OCI-LY3 (cell line): Measurements from ENCODE around the gene GDPD5.

Experiments
- H2AFZ ChIP-seq: fragments of 200-600, 300-600 bp; shearing (Covaris generic); 2 replicates; pipeline ENCODE4 v1.6.0; 2014; ENCODE audit warnings: antibody characterized with exemption, low read depth, low read length
- H3K27ac ChIP-seq: fragments of 200-600, 300-600 bp; sonication (generic); 2 replicates; pipeline ENCODE4 v1.5.1; 2014; ENCODE audit warnings: mild to moderate bottlenecking, low read length, moderate library complexity, mixed read lengths
- H3K27me3 ChIP-seq: fragments of 200-600, 300-600 bp; sonication (generic); 2 replicates; pipeline ENCODE4 v1.6.1; 2014; ENCODE audit warnings: low read depth, low read length, mixed read lengths
- H3K36me3 ChIP-seq: fragments of 200-600, 300-600 bp; sonication (generic); replicated peaks from 2 replicates; pipeline ENCODE3; 2014; ENCODE audit warnings: low read depth, low read length, mixed read lengths
- H3K4me1 ChIP-seq: fragments of 300-600, 200-600 bp; sonication (generic); 2 replicates; pipeline ENCODE4 v1.6.1; 2014; ENCODE audit warnings: low read length, mixed read lengths
- H3K4me2 ChIP-seq: fragments of 200-600, 300-600 bp; sonication (generic); 2 replicates; pipeline ENCODE4 v1.6.1; 2014; ENCODE audit warnings: low read length, mixed read lengths
- H3K4me3 ChIP-seq: fragments of 300-600, 200-600 bp; sonication (generic); 2 replicates; pipeline ENCODE4 v1.5.1; 2014; ENCODE audit warnings: antibody characterized with exemption, mild to moderate bottlenecking, low read length, moderate library complexity
- H3K79me2 ChIP-seq: fragments of 300-600, 200-600 bp; shearing (Covaris generic); 2 replicates; pipeline ENCODE4 v1.6.1; 2014; ENCODE audit warnings: mild to moderate bottlenecking, low read length, mixed read lengths
- H3K9ac ChIP-seq: fragments of 300-600, 200-600 bp; shearing (Covaris generic); 2 replicates; pipeline ENCODE4 v1.6.0; 2014; ENCODE audit warnings: mild to moderate bottlenecking, low read length, moderate library complexity
- H3K9me3 ChIP-seq: fragments of 200-600, 300-600 bp; shearing (Covaris generic); 2 replicates; pipeline ENCODE4 v1.6.1; 2014; ENCODE audit warnings: low read length, mixed read lengths; ENCODE audit not compliant: insufficient read depth
- H4K20me1 ChIP-seq: fragments of 200-600, 300-600 bp; sonication (generic); 2 replicates; pipeline ENCODE4 v1.6.1; 2016; ENCODE audit warnings: low read length, mixed read lengths; ENCODE audit not compliant: insufficient read depth
- EZH2phosphoT487 ChIP-seq: fragments of 200-600 bp; shearing (Covaris generic); IDR thresholded peaks from 2 replicates; pipeline ENCODE4 v1.6.1; 2018; ENCODE audit warnings: antibody characterized with exemption, mixed run types, low read depth
- TF ChIP-seq, protein P1 (sequence below): fragments of 200-600, 300-600 bp; sonication (generic); IDR thresholded peaks from 2 replicates; pipeline ENCODE4 v1.5.1; 2014; ENCODE audit warnings: antibody characterized with exemption, low read length, low read depth

Gene GDPD5

DNA sequence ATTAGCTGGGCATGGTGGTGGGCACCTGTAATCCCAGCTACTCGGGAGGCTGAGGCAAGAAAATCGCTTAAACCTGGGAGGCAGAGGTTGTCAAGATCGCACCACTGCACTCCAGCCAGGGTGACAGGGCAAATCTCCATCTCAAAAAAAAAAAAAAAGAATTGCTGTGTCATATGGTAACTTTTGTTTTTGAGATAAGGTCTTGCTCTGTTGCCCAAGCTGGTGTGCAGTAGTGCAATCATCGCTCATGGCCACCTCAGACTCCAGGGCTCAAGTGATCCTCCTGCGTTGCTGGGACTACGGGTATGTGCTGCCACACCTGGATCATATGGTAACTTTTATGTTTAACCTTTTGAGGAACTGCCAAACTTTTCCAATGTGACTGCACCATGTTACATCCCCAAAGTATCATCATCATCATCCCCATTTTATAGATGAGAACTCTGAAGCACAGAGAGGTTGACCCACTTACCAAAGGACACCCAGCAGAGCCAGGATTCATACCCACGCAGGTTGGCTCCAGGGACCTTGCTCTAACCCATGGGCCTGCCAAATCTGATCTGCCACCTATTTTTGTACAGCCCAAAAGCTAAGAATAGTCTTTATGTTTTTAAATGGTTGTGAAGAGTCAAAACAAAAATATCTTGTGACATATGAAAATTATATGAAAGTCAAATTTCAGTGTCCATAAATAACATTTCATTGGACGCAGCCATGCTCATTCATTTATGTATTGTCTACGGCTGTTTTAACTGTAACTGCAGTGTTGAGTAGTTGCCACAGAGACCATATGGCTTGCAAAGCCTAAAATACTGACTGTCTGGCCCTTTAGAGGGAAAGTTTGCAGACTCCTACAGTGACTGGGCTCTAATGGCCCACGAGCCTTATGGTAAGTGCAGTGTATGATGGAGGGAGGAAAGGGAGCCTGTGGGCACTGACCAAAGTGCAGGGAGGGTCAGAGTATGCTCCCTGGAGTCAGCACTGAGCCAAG is 45.3 kb downstream of the GDPD5 start:
- Histone ChIP-seq H3K4me2 (no peak overlapping the region), H3K27me3 (no peaks in the 10 kb centered on the region), H2AFZ (no peak overlapping the region), H3K4me3 (no peak overlapping the region), H3K4me1 (peaks cover 5% of the 10 kb centered on the region; the same call in 1 of the 2 replicates), H3K27ac (no peak overlapping the region), H3K9me3 (no peaks in the 10 kb centered on the region), H3K79me2 (no peaks in the 10 kb centered on the region), H4K20me1 (no peaks in the 10 kb centered on the region), H3K9ac (no peak overlapping the region), H3K36me3 (no peaks in the 10 kb centered on the region)
- TF ChIP-seq, protein P1, sequence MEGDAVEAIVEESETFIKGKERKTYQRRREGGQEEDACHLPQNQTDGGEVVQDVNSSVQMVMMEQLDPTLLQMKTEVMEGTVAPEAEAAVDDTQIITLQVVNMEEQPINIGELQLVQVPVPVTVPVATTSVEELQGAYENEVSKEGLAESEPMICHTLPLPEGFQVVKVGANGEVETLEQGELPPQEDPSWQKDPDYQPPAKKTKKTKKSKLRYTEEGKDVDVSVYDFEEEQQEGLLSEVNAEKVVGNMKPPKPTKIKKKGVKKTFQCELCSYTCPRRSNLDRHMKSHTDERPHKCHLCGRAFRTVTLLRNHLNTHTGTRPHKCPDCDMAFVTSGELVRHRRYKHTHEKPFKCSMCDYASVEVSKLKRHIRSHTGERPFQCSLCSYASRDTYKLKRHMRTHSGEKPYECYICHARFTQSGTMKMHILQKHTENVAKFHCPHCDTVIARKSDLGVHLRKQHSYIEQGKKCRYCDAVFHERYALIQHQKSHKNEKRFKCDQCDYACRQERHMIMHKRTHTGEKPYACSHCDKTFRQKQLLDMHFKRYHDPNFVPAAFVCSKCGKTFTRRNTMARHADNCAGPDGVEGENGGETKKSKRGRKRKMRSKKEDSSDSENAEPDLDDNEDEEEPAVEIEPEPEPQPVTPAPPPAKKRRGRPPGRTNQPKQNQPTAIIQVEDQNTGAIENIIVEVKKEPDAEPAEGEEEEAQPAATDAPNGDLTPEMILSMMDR = no peak
- no peak for TF ChIP-seq EZH2phosphoT487

DNA sequence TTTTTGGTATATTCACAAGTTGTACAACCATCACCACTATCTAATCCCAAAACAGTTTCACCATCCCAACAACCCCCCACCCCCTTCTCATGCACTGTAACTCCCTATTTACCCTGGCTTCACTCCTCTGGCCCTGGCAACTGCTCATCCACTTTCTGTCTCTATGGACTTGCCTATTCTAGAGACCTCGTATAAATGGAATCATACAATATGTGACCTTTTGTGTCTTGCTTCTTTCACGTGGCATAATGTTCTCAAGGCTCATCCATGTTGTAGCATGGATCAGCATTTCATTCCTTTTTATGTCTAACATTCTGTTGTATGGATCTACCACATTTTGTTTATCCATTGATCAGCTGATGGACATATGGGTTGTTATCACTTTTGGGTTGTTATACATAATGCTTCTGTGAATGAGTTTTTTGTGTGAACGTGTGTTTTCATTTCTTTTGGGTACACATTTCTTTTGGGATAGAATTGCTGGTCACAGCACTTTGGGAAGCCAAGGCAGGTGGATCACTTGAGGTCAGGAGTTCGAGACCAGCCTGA is 46.1 kb downstream of the GDPD5 start:
- TF ChIP-seq, protein P1 = no peak
- TF ChIP-seq EZH2phosphoT487 = no peak
- no peak overlapping the region for H3K9ac ChIP-seq
- H3K36me3 ChIP-seq = no peaks in the 10 kb centered on the region
- peaks cover 10% of the 10 kb centered on the region; the same call in 1 of the 2 replicates for H3K4me1 ChIP-seq
- no peaks in the 10 kb centered on the region for H3K9me3 ChIP-seq
- H3K4me3 ChIP-seq = no peak overlapping the region
- H3K27ac ChIP-seq = no peak overlapping the region
- H4K20me1 ChIP-seq = no peaks in the 10 kb centered on the region
- no peak overlapping the region for H3K4me2 ChIP-seq
- no peak overlapping the region for H2AFZ ChIP-seq
- no peaks in the 10 kb centered on the region for H3K27me3 ChIP-seq
- no peaks in the 10 kb centered on the region for H3K79me2 ChIP-seq

DNA sequence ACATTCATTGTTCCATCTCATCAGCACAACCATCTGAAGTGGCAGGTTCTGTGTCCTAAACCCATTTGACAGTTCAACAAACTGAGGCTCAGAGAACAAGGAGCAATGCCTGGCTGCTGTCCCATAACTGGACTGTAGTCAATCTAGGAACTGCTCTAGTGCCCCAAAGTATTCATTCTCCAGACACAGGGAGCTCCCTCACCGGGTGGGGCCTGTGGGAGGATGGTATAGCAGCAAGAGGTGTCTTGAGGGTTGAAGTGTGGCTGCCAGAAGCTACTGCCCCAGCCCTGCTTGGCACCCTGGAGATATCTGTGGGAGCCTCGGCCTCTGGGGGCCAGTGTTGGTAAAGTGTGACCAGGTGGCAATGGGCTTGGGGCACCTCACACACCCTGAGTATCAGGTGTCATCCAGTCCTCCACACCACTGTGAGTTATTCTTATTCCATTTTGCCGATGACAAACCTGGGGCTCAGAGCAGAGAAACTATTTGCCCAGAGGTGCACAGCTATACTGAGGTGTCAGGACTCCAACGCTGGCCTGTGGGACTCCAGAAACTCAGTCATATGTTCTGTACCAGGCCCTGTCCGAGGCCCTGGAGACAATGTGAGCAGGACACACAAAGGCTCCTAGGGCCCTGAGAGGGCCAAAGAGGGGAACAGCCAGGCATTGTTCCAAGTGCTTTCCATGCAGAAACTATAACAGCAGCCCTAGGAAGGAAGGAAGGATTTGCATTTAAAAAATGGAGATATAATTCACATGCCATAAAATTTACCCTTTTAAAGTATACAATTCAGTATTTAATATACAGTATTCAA is 46.8 kb downstream of the GDPD5 start:
- Histone ChIP-seq H3K9me3 (no peaks in the 10 kb centered on the region), H3K4me1 (peaks cover 17% of the 10 kb centered on the region; the same call in 1 of the 2 replicates), H3K27ac (no peak overlapping the region), H2AFZ (no peak overlapping the region), H3K27me3 (no peaks in the 10 kb centered on the region), H4K20me1 (no peaks in the 10 kb centered on the region), H3K9ac (no peak overlapping the region), H3K36me3 (no peaks in the 10 kb centered on the region), H3K4me3 (no peak overlapping the region), H3K4me2 (no peak overlapping the region), H3K79me2 (no peaks in the 10 kb centered on the region)
- TF ChIP-seq EZH2phosphoT487 = no peak
- TF ChIP-seq, protein P1 = no peak

DNA sequence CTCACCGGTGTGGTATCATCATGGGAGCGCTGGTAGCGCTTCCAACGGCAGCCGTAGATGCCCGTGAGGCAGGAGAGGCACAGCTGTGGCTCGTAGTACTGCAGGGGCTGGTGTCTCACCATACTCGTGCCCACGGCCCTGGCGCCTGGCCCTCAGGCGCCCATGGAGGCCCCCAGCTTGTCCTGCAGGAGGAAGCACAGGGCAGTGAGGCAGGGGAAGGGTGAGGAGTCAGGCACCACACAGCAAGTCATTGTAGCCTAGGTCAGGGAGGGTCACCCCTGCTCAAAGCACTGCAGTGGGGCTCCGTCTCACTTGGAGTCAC is 48.2 kb downstream of the GDPD5 start:
- H3K9ac ChIP-seq = no peak overlapping the region
- no peaks in the 10 kb centered on the region for H4K20me1 ChIP-seq
- H3K36me3 ChIP-seq = no peaks in the 10 kb centered on the region
- H3K4me1 ChIP-seq = peaks cover 20% of the 10 kb centered on the region; the same call in 1 of the 2 replicates
- H3K27me3 ChIP-seq = no peaks in the 10 kb centered on the region
- H3K4me2 ChIP-seq = no peak overlapping the region
- H3K4me3 ChIP-seq = no peak overlapping the region
- no peak for TF ChIP-seq EZH2phosphoT487
- TF ChIP-seq, protein P1 = no peak
- H3K9me3 ChIP-seq = no peaks in the 10 kb centered on the region
- no peak overlapping the region for H3K27ac ChIP-seq
- no peaks in the 10 kb centered on the region for H3K79me2 ChIP-seq
- no peak overlapping the region for H2AFZ ChIP-seq
